K562 (cell line): ENCODE results near the gene DDIT3. TPM values are rescaled to one million over a fixed set of nuclear protein-coding genes. Genes with fewer than 3 reads are reported as not detected.
A peak's percentile ranks its signal among the peaks of the same experiment; 100 is the strongest.
"Not testable (repeated sequence)": the region's sequence is repeated elsewhere in the genome, so short reads cannot be mapped to it uniquely, and the experiment has no call there.

ENCODE experiments used
- ATAC-seq: fragments of 200-7000 bp; cut with Tn5 transposase; 3 replicates; pipeline ENCODE4 v1.9.1; 2020; ENCODE audit warnings: moderate library complexity
- BruUV-seq: library from RNA; stranded (reverse); fragments of 400-500 nt; replicated peaks from 2 replicates; lab custom pipeline; 2021; lab: Mats Ljungman, UMichigan
- CTCF ChIA-PET: fragments of 300-600 bp; formaldehyde crosslinking; extraction: SDS; loops from one replicate; lab custom pipeline; 2021; ENCODE audit warnings: low intra/inter-chr PET ratio; lab: Yijun Ruan, JAX
- POLR2A ChIA-PET: fragments of 300-600, 350-650 bp; sonication (Branson Sonifier 250); formaldehyde crosslinking; extraction: SDS; loops from one replicate; lab custom pipeline; 2021; ENCODE audit warnings: antibody characterized with exemption, inconsistent platforms; lab: Yijun Ruan, JAX
- DNase-seq, 4 experiments: peaks; one replicate each; pipeline versions ENCODE4 v3.0.0 to v3.0.0-alpha.2; 2011 to 2018; ENCODE audit warnings: low spot score in 3 of 4, mixed read lengths in 3 of 4; ENCODE audit errors: extremely low read depth in 1 of 4
- FAIRE-seq: peaks from 2 replicates; lab custom pipeline; 2011; peaks lifted over from hg19 to GRCh38; lab: Jason Lieb, UNC
- H2AFZ ChIP-seq: 2 replicates; pipeline ENCODE4 v1.6.0; 2011; ENCODE audit warnings: low read depth, low read length, control low read depth, inconsistent platforms
- H3K27ac ChIP-seq: fragments of 200-600 bp; 3 replicates; pipeline ENCODE4 v1.8.0; 2011; ENCODE audit warnings: low read depth, mild to moderate bottlenecking, control low read depth, inconsistent platforms, low read length, moderate library complexity, mixed read lengths; ENCODE audit errors: extremely low read depth
- H3K27me3 ChIP-seq, 2 experiments: fragments of 300-600 bp in 1 of 2; 2 replicates in 1 of 2; 3 replicates in 1 of 2; pipeline versions ENCODE4 v1.6.0 to v1.8.0; 2011; ENCODE audit warnings: inconsistent platforms in 2 of 2, low read length in 2 of 2, mild to moderate bottlenecking in 1 of 2, mixed read lengths in 1 of 2, moderate library complexity in 1 of 2; ENCODE audit not compliant: control insufficient read depth in 2 of 2, insufficient read depth in 2 of 2
- H3K36me3 ChIP-seq: fragments of 300-600 bp; 3 replicates; pipeline ENCODE4 v1.8.0; 2011; ENCODE audit warnings: mild to moderate bottlenecking, low read length, inconsistent platforms; ENCODE audit not compliant: control insufficient read depth, insufficient read depth
- H3K4me1 ChIP-seq, 2 experiments: fragments of 200-600 bp in 1 of 2; replicated peaks in 1 of 2; 2 replicates in 1 of 2; 3 replicates in 1 of 2; pipeline versions ENCODE4 v1.5.1 to v1.8.0; 2011; ENCODE audit warnings: inconsistent platforms in 2 of 2, low read length in 2 of 2, mild to moderate bottlenecking in 1 of 2, mixed read lengths in 1 of 2, moderate library complexity in 1 of 2; ENCODE audit not compliant: control insufficient read depth in 2 of 2, insufficient read depth in 2 of 2
- H3K4me2 ChIP-seq: 2 replicates; pipeline ENCODE4 v1.6.1; 2011; ENCODE audit warnings: low read length, control low read depth, inconsistent platforms, mixed read lengths; ENCODE audit not compliant: insufficient read depth
- H3K4me3 ChIP-seq: fragments of 200-600 bp; sonication (generic), shearing (Covaris generic); 2 replicates; pipeline ENCODE4 v1.5.1; 2016; ENCODE audit warnings: control low read depth, inconsistent platforms
- H3K79me2 ChIP-seq: fragments of 200-600 bp; 3 replicates; pipeline ENCODE4 v1.8.0; 2011; ENCODE audit warnings: low read length, inconsistent platforms; ENCODE audit not compliant: control insufficient read depth, insufficient read depth
- H3K9ac ChIP-seq, 2 experiments: 2 replicates each; pipeline versions ENCODE4 v1.6.0 to v1.6.1; 2011; ENCODE audit warnings: low read depth in 2 of 2, low read length in 2 of 2, control low read depth in 1 of 2, inconsistent platforms in 1 of 2, mild to moderate bottlenecking in 1 of 2, mixed read lengths in 1 of 2; ENCODE audit not compliant: insufficient read depth in 1 of 2
- H3K9me1 ChIP-seq: one replicate; pipeline ENCODE4 v1.6.0; 2011; ENCODE audit warnings: inconsistent platforms, mild to moderate bottlenecking, low read length, moderate library complexity; ENCODE audit not compliant: control insufficient read depth, insufficient read depth
- H3K9me3 ChIP-seq: replicated peaks from 2 replicates; pipeline ENCODE4 v1.5.1; 2011; ENCODE audit warnings: low read depth, low read length, inconsistent platforms; ENCODE audit not compliant: control insufficient read depth, insufficient read depth
- H4K20me1 ChIP-seq: replicated peaks from 2 replicates; pipeline ENCODE4 v1.6.1; 2011; ENCODE audit warnings: low read length, inconsistent platforms, mixed read lengths; ENCODE audit not compliant: control insufficient read depth, insufficient read depth
- KLF10 ChIP-seq: fragments of 250-450 bp; sonication (Bioruptor Pico); IDR thresholded peaks from 2 replicates; pipeline ENCODE4 v1.6.1; 2021; ENCODE audit warnings: matching md5 sums
- POLR2G ChIP-seq: fragments of 200-400 bp; formaldehyde crosslinking; IDR thresholded peaks from 2 replicates; pipeline ENCODE4 v1.6.1; 2017; ENCODE audit warnings: low read depth, mild to moderate bottlenecking, antibody characterized with exemption, low read length, moderate library complexity
- RBFOX2 ChIP-seq: fragments of 200-400 bp; formaldehyde crosslinking; IDR thresholded peaks from 2 replicates; pipeline ENCODE4 v1.6.1; 2017; ENCODE audit warnings: low read depth, mild to moderate bottlenecking, low read length, moderate library complexity
- WGBS: fragments of 100-300 bp; shearing (Covaris generic); methylation state at CpG from one replicate; pipeline ENCODE4 v1.1.6; 2016; ENCODE audit warnings: low coverage, mixed read lengths; ENCODE audit not compliant: insufficient coverage; ENCODE audit errors: missing lambda C conversion rate; 5-methylcytosine and 5-hydroxymethylcytosine counted together
- in situ Hi-C: fragments of 300-500 bp; cut with MboI; formaldehyde crosslinking; loops from 4 replicates; pipeline ENCODE4 v1.15.0; 2018; ENCODE audit warnings: inconsistent platforms, mixed read lengths
- intact Hi-C: fragments of 100-400 bp; cut with micrococcal nuclease; formaldehyde crosslinking; loops from 2 replicates; pipeline ENCODE4 v1.14.2; 2022
- polyA plus RNA-seq, 8 experiments: library from polyadenylated mRNA; depleted of rRNA in 4 of 8; stranded (reverse) in 5 of 8; unstranded in 3 of 8; fragments of >200 nt; fragmentation: Nextera tagmentation in 2 of 8; fragmentation: Illumina TruSeq in 1 of 8; extraction: Ambion mirVana in 2 of 8; extraction: Trizol in 1 of 8; gene quantifications; 2 replicates each; pipeline versions ENCODE4 v1.2.1 to v1.2.3, GENCODE V29; 2011 to 2014; ENCODE audit warnings: inconsistent platforms in 1 of 8, missing spikeins in 1 of 8
- total RNA-seq, 7 experiments: library from RNA; depleted of rRNA in 6 of 7; stranded (reverse); fragments of >200 nt in 6 of 7; fragmentation: Illumina TruSeq in 2 of 7; extraction: Trizol in 2 of 7; gene quantifications; 2 replicates each; pipeline versions ENCODE4 v1.2.1 to v1.2.3, GENCODE V29; 2011 to 2021; ENCODE audit warnings: low replicate concordance in 1 of 7

Gene DDIT3
- total and polyA plus RNA-seq, 9 of the 15 experiments (the other 6 are each of a cell fraction or from before 2014, with no cell fraction given), result 59.1 to 272 (median 89.9) TPM

DNA sequence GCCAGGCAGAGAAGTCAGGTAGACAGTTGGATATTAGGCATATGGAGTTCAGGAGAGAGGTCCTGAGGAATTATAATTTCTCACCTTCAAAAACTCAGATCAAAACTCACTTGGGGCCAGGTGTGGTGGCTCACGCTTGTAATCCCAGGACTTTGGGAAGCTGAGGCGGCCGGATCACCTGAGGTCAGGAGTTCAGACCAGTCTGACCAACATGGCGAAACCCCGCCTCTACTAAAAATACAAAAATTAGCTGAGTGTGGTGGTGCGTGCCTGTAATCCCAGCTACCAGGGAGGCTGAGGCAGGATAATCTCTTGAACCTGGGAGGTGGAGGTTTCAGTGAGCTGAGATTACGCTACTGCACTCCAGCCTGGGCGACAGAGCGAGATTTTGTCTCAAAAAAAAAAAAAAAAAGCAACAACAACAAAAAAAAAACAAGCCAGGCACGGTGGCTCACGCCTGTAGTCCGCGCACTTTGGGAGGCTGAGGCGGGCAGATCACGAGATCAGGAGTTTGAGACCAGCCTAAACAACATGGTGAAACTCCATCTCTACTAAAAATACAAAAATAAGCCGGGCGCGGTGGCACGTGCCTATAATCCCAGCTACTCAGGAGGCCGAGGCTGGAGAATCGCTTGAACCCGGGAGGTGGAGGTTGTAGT, 17.9 kb downstream of the DDIT3 start:
- H3K9me3 ChIP-seq, H3K9me1 ChIP-seq, ATAC-seq, in situ Hi-C loops, H3K27ac ChIP-seq, H2AFZ ChIP-seq, H4K20me1 ChIP-seq, FAIRE-seq, BruUV-seq, DNase-seq, H3K79me2 ChIP-seq, H3K9ac ChIP-seq, H3K4me2 ChIP-seq, H3K27me3 ChIP-seq, H3K4me3 ChIP-seq, CTCF ChIA-PET, intact Hi-C loops, H3K4me1 ChIP-seq: not testable (repeated sequence)
- H3K36me3 ChIP-seq, result peaks cover 81% of the 10 kb centered on the region
- POLR2A ChIA-PET, result interaction anchor here (0.7 to 7.1 kb wide), 3 partner anchors 14 to 28 kb away, joined by 3 to 184 read pairs (median 3); partner anchors contain the start of gene DDIT3
- 96% methylated on average over 13 of the region's 22 CpGs for WGBS
- TF ChIP-seq POLR2G, result peak; percentile 57
- peak; percentile 34; the same call in 1 of the 2 replicates for TF ChIP-seq RBFOX2

- H3K4me1 ChIP-seq, result no peaks in the 10 kb centered on the region; a peak in 1 of 5 replicates
- no peak overlapping the region for H3K4me3 ChIP-seq
- FAIRE-seq (no peak), ATAC-seq (no peak), DNase-seq (no peak)
- 0 out of 2 replicates have a peak, but pooled peaks cover 3% of the 10 kb centered on the region for H4K20me1 ChIP-seq
- POLR2A ChIA-PET, result interaction anchor here (0.6 to 2.3 kb wide), 10 partner anchors 11 to 81 kb away, joined by 3 to 7 read pairs (median 3); partner anchors contain the start of genes INHBE and MARS1
- intact Hi-C loops, result no loop called here
- H3K4me2 ChIP-seq, result no peak overlapping the region
- in situ Hi-C loops, result no loop called here
- H3K79me2 ChIP-seq, result peaks cover 9% of the 10 kb centered on the region; the same call in 1 of the 3 replicates
- CTCF ChIA-PET, result no interaction called here
- H3K9me1 ChIP-seq, result peaks cover 6% of the 10 kb centered on the region
- 0 out of 2 replicates have a peak, but pooled peaks cover 3% of the 10 kb centered on the region for H3K9me3 ChIP-seq
- 96% methylated on average over 11 of the region's 11 CpGs for WGBS
- H3K36me3 ChIP-seq, result peaks cover 85% of the 10 kb centered on the region
- TF ChIP-seq POLR2G (peak; percentile 30; the same call in 1 of the 2 replicates), KLF10 (CRISPR knock-in tag) (no peak)
- no TSS peak for BruUV-seq
- H3K27me3 ChIP-seq, result no peaks in the 10 kb centered on the region
- H3K27ac ChIP-seq, result no peak overlapping the region
- H2AFZ ChIP-seq, result no peak overlapping the region
- no peak overlapping the region for H3K9ac ChIP-seq
Observed at GRCh38 chr12:57500213-57500612, 20.1 kb downstream of the DDIT3 start.
